OCI-LY3 (cell line): ENCODE measurements around the gene NRXN3.

Source experiments
- EZH2phosphoT487 ChIP-seq: fragments of 200-600 bp; shearing (Covaris generic); IDR thresholded peaks from 2 replicates; pipeline ENCODE4 v1.6.1; 2018; ENCODE audit warnings: antibody characterized with exemption, mixed run types, low read depth
- TF ChIP-seq, protein P1 (sequence below): fragments of 200-600, 300-600 bp; sonication (generic); IDR thresholded peaks from 2 replicates; pipeline ENCODE4 v1.5.1; 2014; ENCODE audit warnings: antibody characterized with exemption, low read length, low read depth

- TF ChIP-seq, protein P1, sequence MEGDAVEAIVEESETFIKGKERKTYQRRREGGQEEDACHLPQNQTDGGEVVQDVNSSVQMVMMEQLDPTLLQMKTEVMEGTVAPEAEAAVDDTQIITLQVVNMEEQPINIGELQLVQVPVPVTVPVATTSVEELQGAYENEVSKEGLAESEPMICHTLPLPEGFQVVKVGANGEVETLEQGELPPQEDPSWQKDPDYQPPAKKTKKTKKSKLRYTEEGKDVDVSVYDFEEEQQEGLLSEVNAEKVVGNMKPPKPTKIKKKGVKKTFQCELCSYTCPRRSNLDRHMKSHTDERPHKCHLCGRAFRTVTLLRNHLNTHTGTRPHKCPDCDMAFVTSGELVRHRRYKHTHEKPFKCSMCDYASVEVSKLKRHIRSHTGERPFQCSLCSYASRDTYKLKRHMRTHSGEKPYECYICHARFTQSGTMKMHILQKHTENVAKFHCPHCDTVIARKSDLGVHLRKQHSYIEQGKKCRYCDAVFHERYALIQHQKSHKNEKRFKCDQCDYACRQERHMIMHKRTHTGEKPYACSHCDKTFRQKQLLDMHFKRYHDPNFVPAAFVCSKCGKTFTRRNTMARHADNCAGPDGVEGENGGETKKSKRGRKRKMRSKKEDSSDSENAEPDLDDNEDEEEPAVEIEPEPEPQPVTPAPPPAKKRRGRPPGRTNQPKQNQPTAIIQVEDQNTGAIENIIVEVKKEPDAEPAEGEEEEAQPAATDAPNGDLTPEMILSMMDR = no peak
- no peak for TF ChIP-seq EZH2phosphoT487
Observed at GRCh38 chr14:78297858-78298257, 127.7 kb downstream of the NRXN3 start.
